Ectodermal cell (in vitro differentiated cells): ENCODE measurements around the gene NAPG.
"Not testable (repeated sequence)": the region's sequence is repeated elsewhere in the genome, so short reads cannot be mapped to it uniquely, and the experiment has no call there.

Experiments used
- H3K27ac ChIP-seq: 2 replicates; pipeline ENCODE4 v1.7.0; 2013; ENCODE audit warnings: mild to moderate bottlenecking, low read depth, low read length; ENCODE audit not compliant: insufficient read depth, poor library complexity, severe bottlenecking
- H3K27me3 ChIP-seq: 2 replicates; pipeline ENCODE4 v1.7.0; 2013; ENCODE audit warnings: mild to moderate bottlenecking, low read length; ENCODE audit not compliant: insufficient read depth, control insufficient read depth, poor library complexity, severe bottlenecking
- H3K36me3 ChIP-seq: one replicate; pipeline ENCODE4 v1.7.0; 2013; ENCODE audit warnings: low read length; ENCODE audit not compliant: control insufficient read depth, insufficient read depth
- H3K4me1 ChIP-seq: one replicate; pipeline ENCODE4 v1.7.0; 2013; ENCODE audit warnings: low read length; ENCODE audit not compliant: control insufficient read depth, insufficient read depth
- H3K4me3 ChIP-seq: 2 replicates; pipeline ENCODE4 v1.7.0; 2013; ENCODE audit warnings: low read depth, low read length, control low read depth; ENCODE audit not compliant: insufficient read depth
- H3K9me3 ChIP-seq: 2 replicates; pipeline ENCODE4 v1.7.0; 2013; ENCODE audit warnings: mild to moderate bottlenecking, low read length, moderate library complexity; ENCODE audit not compliant: control insufficient read depth
- WGBS, 2 experiments: methylation state at CpG; one replicate each; pipeline ENCODE4 v1.1.7; 2013; ENCODE audit warnings: missing lambda C conversion rate in 2 of 2; 5-methylcytosine and 5-hydroxymethylcytosine counted together

NAPG gene

GRCh38 chr18:10487154-10487553 is 38.7 kb upstream of the NAPG start:
- WGBS, 2 experiments, result 86 to 94% methylated on average over 6 of the region's 6 CpGs
- H3K9me3 ChIP-seq, result no peaks in the 10 kb centered on the region
- no peak overlapping the region for H3K4me3 ChIP-seq
- no peaks in the 10 kb centered on the region for H3K27me3 ChIP-seq
- H3K4me1 ChIP-seq, result no peaks in the 10 kb centered on the region
- no peak overlapping the region for H3K27ac ChIP-seq
- peaks cover 17% of the 10 kb centered on the region for H3K36me3 ChIP-seq

- Histone ChIP-seq H3K9me3 (no peaks in the 10 kb centered on the region), H3K4me3 (no peak overlapping the region), H3K27ac (no peak overlapping the region), H3K27me3 (no peaks in the 10 kb centered on the region), H3K36me3 (peaks cover 17% of the 10 kb centered on the region), H3K4me1 (no peaks in the 10 kb centered on the region)
- WGBS, 2 experiments, result 92% methylated on average over 2 to 4 of the region's 4 CpGs
Observed at GRCh38 chr18:10488017-10488416, 37.8 kb upstream of the NAPG start.

GRCh38 chr18:10490401-10491165 is 35.2 kb upstream of the NAPG start:
- no peak overlapping the region for H3K27ac ChIP-seq
- WGBS, 2 experiments, result 82 to 88% methylated on average over 14 of the region's 14 CpGs
- no peaks in the 10 kb centered on the region for H3K9me3 ChIP-seq
- H3K27me3 ChIP-seq, result no peaks in the 10 kb centered on the region
- no peaks in the 10 kb centered on the region for H3K4me1 ChIP-seq
- peaks cover 11% of the 10 kb centered on the region for H3K36me3 ChIP-seq
- no peak overlapping the region for H3K4me3 ChIP-seq

GRCh38 chr18:10495936-10496335 is 29.9 kb upstream of the NAPG start:
- Histone ChIP-seq H3K4me3 (no peak overlapping the region), H3K36me3 (no peaks in the 10 kb centered on the region), H3K4me1 (no peaks in the 10 kb centered on the region), H3K27ac (no peak overlapping the region), H3K9me3 (no peaks in the 10 kb centered on the region), H3K27me3 (no peaks in the 10 kb centered on the region)
- WGBS, 2 experiments, result 100% methylated on average over 1 to 2 of the region's 2 CpGs

- no peaks in the 10 kb centered on the region for H3K4me1 ChIP-seq
- no peak overlapping the region for H3K4me3 ChIP-seq
- H3K27ac ChIP-seq, result no peak overlapping the region
- no peaks in the 10 kb centered on the region for H3K27me3 ChIP-seq
- no peaks in the 10 kb centered on the region for H3K36me3 ChIP-seq
- H3K9me3 ChIP-seq, result no peaks in the 10 kb centered on the region
Observed at GRCh38 chr18:10497206-10497749, 28.5 kb upstream of the NAPG start.

- H3K27ac ChIP-seq, result no peak overlapping the region
- no peaks in the 10 kb centered on the region for H3K36me3 ChIP-seq
- no peak overlapping the region for H3K4me3 ChIP-seq
- 95 to 96% methylated on average over 5 of the region's 6 CpGs for WGBS, 2 experiments
- no peaks in the 10 kb centered on the region for H3K4me1 ChIP-seq
- H3K9me3 ChIP-seq, result no peaks in the 10 kb centered on the region
- no peaks in the 10 kb centered on the region for H3K27me3 ChIP-seq
Observed at GRCh38 chr18:10499230-10499629, 26.6 kb upstream of the NAPG start.

GRCh38 chr18:10500038-10500437 is 25.8 kb upstream of the NAPG start:
- H3K4me3 ChIP-seq, result no peak overlapping the region
- 82 to 86% methylated on average over 1 to 2 of the region's 2 CpGs for WGBS, 2 experiments
- no peaks in the 10 kb centered on the region for H3K36me3 ChIP-seq
- no peaks in the 10 kb centered on the region for H3K9me3 ChIP-seq
- no peak overlapping the region for H3K27ac ChIP-seq
- no peaks in the 10 kb centered on the region for H3K4me1 ChIP-seq
- no peaks in the 10 kb centered on the region for H3K27me3 ChIP-seq

GRCh38 chr18:10504723-10505122 is 21.1 kb upstream of the NAPG start:
- 90 to 91% methylated on average over 1 of the region's 1 CpG for WGBS, 2 experiments
- Histone ChIP-seq H3K4me3 (no peak overlapping the region), H3K9me3 (no peaks in the 10 kb centered on the region), H3K4me1 (no peaks in the 10 kb centered on the region), H3K36me3 (no peaks in the 10 kb centered on the region), H3K27ac (no peak overlapping the region), H3K27me3 (no peaks in the 10 kb centered on the region)

- not testable (repeated sequence) for H3K27ac ChIP-seq, H3K9me3 ChIP-seq, H3K36me3 ChIP-seq, H3K4me3 ChIP-seq, H3K27me3 ChIP-seq, H3K4me1 ChIP-seq
- WGBS, 2 experiments, result 90 to 93% methylated on average over 19 of the region's 19 CpGs
Observed at GRCh38 chr18:10505892-10506291, 19.9 kb upstream of the NAPG start.

- H3K9me3 ChIP-seq, result no peaks in the 10 kb centered on the region
- no peaks in the 10 kb centered on the region for H3K4me1 ChIP-seq
- H3K4me3 ChIP-seq, result no peak overlapping the region
- no peak overlapping the region for H3K27ac ChIP-seq
- H3K36me3 ChIP-seq, result no peaks in the 10 kb centered on the region
- H3K27me3 ChIP-seq, result no peaks in the 10 kb centered on the region
Observed at GRCh38 chr18:10508591-10508990, 17.2 kb upstream of the NAPG start.
